HG02981 (cell line): Measurements from ENCODE around the gene PCDHGA4.
"Not testable (repeated sequence)": the region's sequence is repeated elsewhere in the genome, so short reads cannot be mapped to it uniquely, and the experiment has no call there.

Source experiments
- ATAC-seq: cut with Tn5 transposase; IDR thresholded peaks from one replicate; pipeline ENCODE4 v1.9.1; 2021; ENCODE audit warnings: mild to moderate bottlenecking, moderate library complexity; ENCODE audit not compliant: unreplicated experiment

The PCDHGA4 gene

GRCh38 chr5:141382469-141383294 lies 27.9 kb downstream of the PCDHGA4 start, which contains the start of gene PCDHGA7:
Gene PCDHGA7, plus strand, starts transcription at chr5:141382742. Its CDS starts 158 bp downstream, at chr5:141382900.
- no peak for ATAC-seq

GRCh38 chr5:141383345-141383744 lies 28.5 kb downstream of the PCDHGA4 start:
- no peak for ATAC-seq

GRCh38 chr5:141384471-141385267 lies 29.8 kb downstream of the PCDHGA4 start:
- no peak for ATAC-seq

GRCh38 chr5:141387557-141388311 lies 32.9 kb downstream of the PCDHGA4 start, which contains the start of gene PCDHGB4:
Gene PCDHGB4, plus strand, starts transcription at chr5:141387698. Its CDS starts 187 bp downstream, at chr5:141387885.
- ATAC-seq, result peak; percentile 47

- ATAC-seq, result no peak
Measured at GRCh38 chr5:141388661-141389060, 33.8 kb downstream of the PCDHGA4 start.

GRCh38 chr5:141389153-141390042 lies 34.6 kb downstream of the PCDHGA4 start:
- ATAC-seq, result no peak

- no peak for ATAC-seq
Measured at GRCh38 chr5:141392429-141393198, 37.8 kb downstream of the PCDHGA4 start, which contains the start of gene PCDHGA8. Gene PCDHGA8, plus strand, starts transcription at chr5:141392633. Its CDS starts 181 bp downstream, at chr5:141392814.

- ATAC-seq, result no peak
Measured at GRCh38 chr5:141393267-141393666, 38.4 kb downstream of the PCDHGA4 start.

- ATAC-seq, result not testable (repeated sequence)
Measured at GRCh38 chr5:141394401-141395187, 39.8 kb downstream of the PCDHGA4 start.

GRCh38 chr5:141397756-141398551 lies 43.1 kb downstream of the PCDHGA4 start, which contains the start of gene PCDHGB5:
Gene PCDHGB5, plus strand, starts transcription at chr5:141397947. Its CDS starts 181 bp downstream, at chr5:141398128.
- ATAC-seq, result peak; percentile 87

- ATAC-seq, result no peak
Measured at GRCh38 chr5:141398608-141399007, 43.8 kb downstream of the PCDHGA4 start.

- no peak for ATAC-seq
Measured at GRCh38 chr5:141399555-141400258, 44.9 kb downstream of the PCDHGA4 start.

GRCh38 chr5:141402553-141403243 lies 47.9 kb downstream of the PCDHGA4 start, which contains the start of gene PCDHGA9:
Gene PCDHGA9, plus strand, starts transcription at chr5:141402778. Its CDS starts 175 bp downstream, at chr5:141402953.
- no peak for ATAC-seq

- ATAC-seq, result no peak
Measured at GRCh38 chr5:141403387-141403786, 48.6 kb downstream of the PCDHGA4 start.
